ENCODE results near the gene DDX41. TPM values are rescaled to one million over a fixed set of nuclear protein-coding genes. Genes with fewer than 3 reads are reported as not detected.

Gene DDX41
- total and polyA plus RNA-seq, 9 donors, result 58.3 to 104 (median 70.8) TPM

DNA sequence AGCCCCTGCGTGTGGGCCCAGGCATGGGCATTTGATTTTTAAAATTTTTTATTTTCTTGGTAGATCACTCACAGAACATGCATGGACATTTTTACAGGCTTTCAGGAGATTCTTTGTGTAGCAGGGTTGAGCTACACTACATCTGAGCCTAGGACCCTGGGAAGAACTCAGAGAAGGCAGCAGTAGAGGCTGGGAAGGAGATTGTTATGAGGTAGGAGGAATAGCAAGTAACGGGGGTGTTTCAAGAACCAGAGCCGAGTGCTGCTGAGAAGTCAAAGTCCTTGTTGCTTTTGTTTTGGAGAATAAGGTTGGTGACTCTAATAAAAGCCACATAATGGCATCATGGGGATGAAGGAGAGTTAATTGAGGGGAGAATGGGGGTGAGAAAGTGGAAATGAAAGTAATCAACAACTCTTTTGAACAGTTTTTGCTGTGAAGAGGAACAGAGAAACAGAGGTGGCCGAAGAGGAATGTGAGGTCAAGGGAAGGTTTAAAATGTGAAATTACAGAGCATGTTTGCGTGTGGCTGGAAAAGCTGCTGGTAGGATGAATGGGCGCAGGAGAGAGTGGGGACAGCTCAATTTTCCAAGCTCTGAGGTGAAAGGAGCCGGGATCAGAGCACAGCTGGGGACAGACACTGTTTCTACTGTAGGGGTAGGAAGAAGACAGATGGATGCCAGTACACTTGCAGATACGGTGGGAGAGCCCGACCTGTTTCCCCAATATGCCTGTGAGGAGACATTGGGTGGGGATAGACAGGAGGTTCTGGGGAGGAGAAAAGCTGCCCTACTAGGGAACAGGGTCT, 14.7 kb downstream of the DDX41 start:
- Histone ChIP-seq H3K9me3 (no peaks in the 10 kb centered on the region), H3K27me3 (no peaks in the 10 kb centered on the region), H3K36me3 (no peaks in the 10 kb centered on the region), H3K4me1 (ENCODE audit: insufficient read depth) (no peaks in the 10 kb centered on the region), H3K4me3 (no peak overlapping the region), H3K27ac (no peak overlapping the region)
- 26 to 51% (median 26%) methylated on average over 9 of the region's 9 CpGs for WGBS, 3 donors
- TF ChIP-seq, protein P1, sequence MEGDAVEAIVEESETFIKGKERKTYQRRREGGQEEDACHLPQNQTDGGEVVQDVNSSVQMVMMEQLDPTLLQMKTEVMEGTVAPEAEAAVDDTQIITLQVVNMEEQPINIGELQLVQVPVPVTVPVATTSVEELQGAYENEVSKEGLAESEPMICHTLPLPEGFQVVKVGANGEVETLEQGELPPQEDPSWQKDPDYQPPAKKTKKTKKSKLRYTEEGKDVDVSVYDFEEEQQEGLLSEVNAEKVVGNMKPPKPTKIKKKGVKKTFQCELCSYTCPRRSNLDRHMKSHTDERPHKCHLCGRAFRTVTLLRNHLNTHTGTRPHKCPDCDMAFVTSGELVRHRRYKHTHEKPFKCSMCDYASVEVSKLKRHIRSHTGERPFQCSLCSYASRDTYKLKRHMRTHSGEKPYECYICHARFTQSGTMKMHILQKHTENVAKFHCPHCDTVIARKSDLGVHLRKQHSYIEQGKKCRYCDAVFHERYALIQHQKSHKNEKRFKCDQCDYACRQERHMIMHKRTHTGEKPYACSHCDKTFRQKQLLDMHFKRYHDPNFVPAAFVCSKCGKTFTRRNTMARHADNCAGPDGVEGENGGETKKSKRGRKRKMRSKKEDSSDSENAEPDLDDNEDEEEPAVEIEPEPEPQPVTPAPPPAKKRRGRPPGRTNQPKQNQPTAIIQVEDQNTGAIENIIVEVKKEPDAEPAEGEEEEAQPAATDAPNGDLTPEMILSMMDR (IDR thresholded peaks at IDR 0.05), result no peak
- no peak for TF ChIP-seq POLR2A (IDR thresholded peaks at IDR 0.05)
- TF ChIP-seq EP300 (IDR thresholded peaks at IDR 0.05), result no peak
- no peak for DNase-seq
- intact Hi-C loops (cut with DNase I), result loop anchor here (1.0 to 10.0 kb wide), 5 partner anchors 45 to 187 kb away; partner anchors contain the start of gene MXD3 (in 1 of the 4)

DNA sequence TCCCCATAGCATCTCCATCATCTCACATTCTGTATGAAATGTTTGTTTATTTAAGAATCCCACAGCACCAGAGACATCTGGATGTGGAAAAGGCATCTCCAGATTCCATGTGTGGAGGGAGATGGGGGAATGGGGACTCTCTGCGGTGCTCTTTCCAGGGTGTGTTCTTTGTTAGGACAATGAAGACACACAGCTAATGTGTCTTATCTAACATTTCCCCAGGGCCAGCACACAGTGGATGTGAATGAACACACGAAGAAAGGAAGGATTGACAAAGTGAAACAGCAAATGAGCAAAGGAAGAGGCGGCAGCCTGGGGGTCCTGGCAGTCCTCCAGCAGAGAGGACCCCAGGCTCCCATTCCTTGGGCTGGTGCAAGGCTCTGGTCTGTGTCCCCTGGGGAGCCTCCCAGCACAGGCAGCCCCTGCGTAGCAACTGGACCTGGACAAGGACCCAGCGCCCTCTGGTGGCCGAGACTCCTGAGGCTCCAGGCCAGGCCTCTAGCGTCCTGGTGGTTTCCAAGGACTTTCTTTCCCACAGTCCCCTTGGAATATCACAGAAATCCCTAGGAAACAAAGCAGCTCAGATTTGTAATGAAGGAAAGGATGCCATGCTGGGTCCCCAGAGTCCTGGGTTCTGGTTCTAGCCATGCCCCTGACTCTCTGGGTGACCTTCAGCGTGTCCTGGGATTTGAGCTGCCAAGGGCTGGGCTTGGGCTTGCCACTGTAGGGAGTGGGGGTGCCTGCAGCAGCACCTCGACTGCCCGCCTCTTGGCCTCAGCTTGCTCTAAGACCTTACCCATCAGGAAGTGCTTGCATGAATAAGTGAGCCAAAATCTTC, 15.9 kb downstream of the DDX41 start:
- WGBS, 3 donors, result 20 to 22% (median 21%) methylated on average over 10 of the region's 10 CpGs
- intact Hi-C loops (cut with DNase I), result loop anchor here (1.0 to 10.0 kb wide), 5 partner anchors 44 to 186 kb away; partner anchors contain the start of gene MXD3 (in 1 of the 4)
- Histone ChIP-seq H3K4me1 (ENCODE audit: insufficient read depth) (peaks cover 1% of the 10 kb centered on the region), H3K27ac (no peak overlapping the region), H3K36me3 (no peaks in the 10 kb centered on the region), H3K27me3 (no peaks in the 10 kb centered on the region), H3K4me3 (no peak overlapping the region), H3K9me3 (no peaks in the 10 kb centered on the region)
- TF ChIP-seq, protein P1 (IDR thresholded peaks at IDR 0.05), result peak; percentile 92 to 96 (median 93)
- TF ChIP-seq POLR2A (IDR thresholded peaks at IDR 0.05), result no peak
- peak; percentile 93 to 97 (median 94) for DNase-seq

DNA sequence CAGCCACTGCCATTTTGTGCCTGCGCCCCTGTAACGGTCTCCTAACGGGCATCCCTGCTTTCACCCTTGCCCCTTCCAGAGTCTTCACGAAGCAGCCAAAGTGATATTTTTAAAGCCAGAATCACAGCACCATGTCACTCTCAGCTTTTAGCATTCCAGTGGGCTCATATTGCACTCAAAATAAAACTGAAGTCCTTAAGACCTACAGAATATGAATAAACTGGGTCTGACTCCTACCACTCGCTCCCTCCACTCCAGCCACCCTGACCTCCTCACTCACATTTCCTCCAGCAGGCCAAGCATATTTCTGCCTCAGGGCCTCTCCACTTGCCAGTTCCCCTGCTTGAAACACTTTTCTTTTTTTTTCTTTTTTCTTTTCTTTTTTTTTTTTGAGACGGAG, 16.9 kb downstream of the DDX41 start:
- TF ChIP-seq, protein P1 (IDR thresholded peaks at IDR 0.05), result no peak
- TF ChIP-seq EP300 (IDR thresholded peaks at IDR 0.05) (no peak), POLR2A (IDR thresholded peaks at IDR 0.05) (no peak)

DNA sequence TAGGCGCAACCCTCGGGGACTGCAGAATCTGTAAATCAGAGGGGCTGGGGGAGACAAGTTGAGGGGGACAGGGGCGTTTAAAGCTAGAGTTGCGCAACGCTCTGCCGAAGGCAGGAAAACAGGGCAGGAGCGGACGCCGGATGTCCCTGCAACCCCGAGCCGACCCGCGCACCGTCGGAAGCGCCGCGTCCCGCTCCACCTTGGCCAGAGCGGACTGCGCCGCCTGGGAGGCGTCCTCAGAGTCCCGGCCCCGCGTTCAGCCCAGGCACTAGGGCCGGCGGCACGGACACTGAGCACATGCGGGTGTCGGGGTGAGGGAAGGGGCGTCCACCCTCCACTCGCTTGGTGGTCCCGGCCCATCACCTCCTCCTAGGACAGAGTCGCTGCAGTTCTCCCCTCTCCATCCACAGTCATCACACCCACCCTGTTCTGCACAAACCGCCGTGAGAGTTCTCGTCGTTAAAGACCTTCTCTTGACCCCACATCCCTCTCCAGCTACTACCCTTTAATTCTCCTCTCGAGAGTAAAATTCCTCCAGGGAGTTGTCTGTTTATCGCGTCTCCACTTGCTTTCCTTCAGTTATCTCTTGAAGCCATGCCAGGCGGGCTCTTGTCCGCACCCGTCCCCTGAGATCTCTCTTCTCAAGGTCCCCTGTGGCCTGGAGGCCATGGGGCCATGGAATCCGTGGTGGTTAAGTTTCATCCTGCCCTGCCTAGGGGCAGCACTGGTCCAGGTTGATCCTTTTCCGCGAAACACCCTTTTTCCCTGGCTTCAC, 18.6 kb downstream of the DDX41 start:
- Histone ChIP-seq H3K4me3 (peak overlapping the region; percentile 63), H3K4me1 (ENCODE audit: insufficient read depth) (peaks cover 13% of the 10 kb centered on the region), H3K27me3 (no peaks in the 10 kb centered on the region), H3K27ac (peak overlapping the region; percentile 48 to 64), H3K36me3 (no peaks in the 10 kb centered on the region), H3K9me3 (no peaks in the 10 kb centered on the region)
- WGBS, 3 donors, result 5 to 8% (median 6%) methylated on average over 48 of the region's 48 CpGs
- peak; percentile 64 to 78 (median 71) for DNase-seq
- intact Hi-C loops (cut with DNase I), result loop anchor here in 2 of 4 donors (2.0 to 10.0 kb wide), 3 partner anchors 93 to 383 kb away; partner anchors contain the start of gene PFN3 (in 1 of the 2)
- TF ChIP-seq, protein P1 (IDR thresholded peaks at IDR 0.05), result peak in 1 of 3 donors; percentile 4
- no peak for TF ChIP-seq POLR2A (IDR thresholded peaks at IDR 0.05)

More for the DNA sequence above, 16.9 kb downstream of the DDX41 start:
- DNase-seq, result no peak
- Histone ChIP-seq H3K36me3 (no peaks in the 10 kb centered on the region), H3K4me1 (ENCODE audit: insufficient read depth) (peaks cover 11% of the 10 kb centered on the region), H3K27ac (no peak overlapping the region), H3K9me3 (no peaks in the 10 kb centered on the region), H3K27me3 (no peaks in the 10 kb centered on the region), H3K4me3 (no peak overlapping the region)
- intact Hi-C loops (cut with DNase I), result loop anchor here (2.0 to 10.0 kb wide), 7 partner anchors 43 to 385 kb away; partner anchors contain the start of genes MXD3 (in 1 of the 4) and PFN3 (in 1 of the 4)
- WGBS, 3 donors, result 76 to 86% (median 76%) methylated on average over 6 of the region's 6 CpGs

Data from ovary (tissue), 9 donors.